HL-60/S4 treated with phorbol 12-myristate 13-acetate at 8.2 ng/mL for 4 days and 3 days (cell line): Measurements from ENCODE around the gene CENPM.

Experiments
- in situ Hi-C: fragments of 300-500 bp; cut with MboI; formaldehyde crosslinking; loops from 2 replicates; pipeline ENCODE4 v1.15.0; 2022; ENCODE audit warnings: low sequenced_read_pairs

CENPM gene

GRCh38 chr22:41915786-41916493 lies 31.0 kb downstream of the CENPM start:
- in situ Hi-C loops = no loop called here

- in situ Hi-C loops = no loop called here
Measured at GRCh38 chr22:41915035-41915785, 31.7 kb downstream of the CENPM start, which contains the start of gene SHISA8. TSS of gene SHISA8 (minus strand) at chr22:41915074. CDS start at chr22:41914667, 407 bp downstream.

- in situ Hi-C loops = no loop called here
Measured at GRCh38 chr22:41914611-41915034, 32.3 kb downstream of the CENPM start.

GRCh38 chr22:41913842-41914534 lies 33.0 kb downstream of the CENPM start:
- in situ Hi-C loops = no loop called here

- in situ Hi-C loops = no loop called here
Measured at GRCh38 chr22:41913040-41913719, 33.8 kb downstream of the CENPM start.

GRCh38 chr22:41912338-41913039 lies 34.5 kb downstream of the CENPM start:
- in situ Hi-C loops = no loop called here

GRCh38 chr22:41911001-41911611 lies 35.8 kb downstream of the CENPM start:
- in situ Hi-C loops = no loop called here

GRCh38 chr22:41910050-41911000 lies 36.6 kb downstream of the CENPM start:
- in situ Hi-C loops = no loop called here

- in situ Hi-C loops = no loop called here
Measured at GRCh38 chr22:41909310-41910049, 37.5 kb downstream of the CENPM start.

GRCh38 chr22:41908411-41909309 lies 38.3 kb downstream of the CENPM start:
- in situ Hi-C loops = no loop called here

- in situ Hi-C loops = no loop called here
Measured at GRCh38 chr22:41907436-41908401, 39.2 kb downstream of the CENPM start.

GRCh38 chr22:41906822-41907221 lies 40.1 kb downstream of the CENPM start:
- in situ Hi-C loops = no loop called here

- in situ Hi-C loops = no loop called here
Measured at GRCh38 chr22:41905411-41906202, 41.3 kb downstream of the CENPM start.

- in situ Hi-C loops = no loop called here
Measured at GRCh38 chr22:41904450-41905410, 42.2 kb downstream of the CENPM start.
